ENCODE results near the gene SLC10A2. TPM values are rescaled to one million over a fixed set of nuclear protein-coding genes. Genes with fewer than 3 reads are reported as not detected.

Gene SLC10A2
- total RNA-seq, 2 donors from 2014 or later = not detected

DNA sequence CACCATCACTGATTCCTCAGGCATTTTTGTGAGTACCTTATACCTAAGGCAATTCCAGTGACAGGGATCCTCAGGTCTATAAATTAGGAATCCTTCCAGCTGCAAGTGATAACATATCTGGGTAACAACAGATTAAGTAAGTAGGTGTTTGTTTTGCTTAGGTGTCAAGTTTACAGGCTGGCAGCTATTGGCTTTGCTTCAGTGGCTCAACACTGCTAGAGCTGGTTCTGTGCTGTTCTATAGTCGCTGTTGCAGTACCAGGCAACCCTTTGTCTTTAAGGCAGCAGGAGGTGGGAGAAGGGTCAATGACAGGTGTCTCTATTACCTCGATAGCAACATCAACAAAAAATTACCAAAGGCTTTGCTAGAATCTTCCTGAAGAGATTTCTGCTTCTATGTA lies 27.0 kb downstream of the SLC10A2 start:
- Histone ChIP-seq H3K4me3 (no peak overlapping the region), H3K4me1 (no peaks in the 10 kb centered on the region), H3K36me3 (replicated peaks in 1 of 2; ENCODE audit: insufficient read depth in 1 of 2, low read depth in 2 of 2) (no peaks in the 10 kb centered on the region), H3K27me3 (no peaks in the 10 kb centered on the region), H3K27ac (no peak overlapping the region), H3K9me3 (no peaks in the 10 kb centered on the region)
- no peak for TF ChIP-seq POLR2A (IDR thresholded peaks at IDR 0.05)
- TF ChIP-seq, protein P1, sequence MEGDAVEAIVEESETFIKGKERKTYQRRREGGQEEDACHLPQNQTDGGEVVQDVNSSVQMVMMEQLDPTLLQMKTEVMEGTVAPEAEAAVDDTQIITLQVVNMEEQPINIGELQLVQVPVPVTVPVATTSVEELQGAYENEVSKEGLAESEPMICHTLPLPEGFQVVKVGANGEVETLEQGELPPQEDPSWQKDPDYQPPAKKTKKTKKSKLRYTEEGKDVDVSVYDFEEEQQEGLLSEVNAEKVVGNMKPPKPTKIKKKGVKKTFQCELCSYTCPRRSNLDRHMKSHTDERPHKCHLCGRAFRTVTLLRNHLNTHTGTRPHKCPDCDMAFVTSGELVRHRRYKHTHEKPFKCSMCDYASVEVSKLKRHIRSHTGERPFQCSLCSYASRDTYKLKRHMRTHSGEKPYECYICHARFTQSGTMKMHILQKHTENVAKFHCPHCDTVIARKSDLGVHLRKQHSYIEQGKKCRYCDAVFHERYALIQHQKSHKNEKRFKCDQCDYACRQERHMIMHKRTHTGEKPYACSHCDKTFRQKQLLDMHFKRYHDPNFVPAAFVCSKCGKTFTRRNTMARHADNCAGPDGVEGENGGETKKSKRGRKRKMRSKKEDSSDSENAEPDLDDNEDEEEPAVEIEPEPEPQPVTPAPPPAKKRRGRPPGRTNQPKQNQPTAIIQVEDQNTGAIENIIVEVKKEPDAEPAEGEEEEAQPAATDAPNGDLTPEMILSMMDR (IDR thresholded peaks at IDR 0.05) = no peak
- no peak for ATAC-seq
- 20 to 24% methylated on average over 2 of the region's 2 CpGs for WGBS, 2 donors
- intact Hi-C loops (cut with DNase I) = no loop called here
- no peak for DNase-seq

DNA sequence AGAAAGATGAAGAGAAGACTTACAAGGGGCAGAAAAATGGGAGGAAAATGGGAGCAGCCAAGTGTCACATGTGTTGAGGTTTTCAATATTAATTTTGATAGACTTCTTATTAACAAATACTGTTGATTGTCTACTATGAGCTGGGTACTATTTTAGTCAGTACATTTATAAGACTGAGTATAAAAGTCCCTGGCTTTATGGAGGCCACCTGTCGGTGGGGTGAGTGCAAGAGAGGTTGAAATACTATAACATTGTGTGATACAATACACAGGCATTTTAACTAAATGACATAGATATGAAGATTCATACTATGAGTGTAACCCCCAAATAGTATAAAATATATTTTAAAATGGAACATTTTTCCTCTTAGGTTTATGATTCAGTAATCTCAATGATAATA lies 29.9 kb downstream of the SLC10A2 start:
- no peak for TF ChIP-seq POLR2A (IDR thresholded peaks at IDR 0.05)
- TF ChIP-seq, protein P1 (IDR thresholded peaks at IDR 0.05) = no peak
- Histone ChIP-seq H3K4me1 (no peaks in the 10 kb centered on the region), H3K27me3 (no peaks in the 10 kb centered on the region), H3K27ac (no peak overlapping the region), H3K4me3 (no peak overlapping the region), H3K36me3 (replicated peaks in 1 of 2; ENCODE audit: insufficient read depth in 1 of 2, low read depth in 2 of 2) (no peaks in the 10 kb centered on the region), H3K9me3 (no peaks in the 10 kb centered on the region)
- 43 to 70% methylated on average over 1 of the region's 1 CpG for WGBS, 2 donors
- DNase-seq (no peak), ATAC-seq (no peak)
- intact Hi-C loops (cut with DNase I) = no loop called here

DNA sequence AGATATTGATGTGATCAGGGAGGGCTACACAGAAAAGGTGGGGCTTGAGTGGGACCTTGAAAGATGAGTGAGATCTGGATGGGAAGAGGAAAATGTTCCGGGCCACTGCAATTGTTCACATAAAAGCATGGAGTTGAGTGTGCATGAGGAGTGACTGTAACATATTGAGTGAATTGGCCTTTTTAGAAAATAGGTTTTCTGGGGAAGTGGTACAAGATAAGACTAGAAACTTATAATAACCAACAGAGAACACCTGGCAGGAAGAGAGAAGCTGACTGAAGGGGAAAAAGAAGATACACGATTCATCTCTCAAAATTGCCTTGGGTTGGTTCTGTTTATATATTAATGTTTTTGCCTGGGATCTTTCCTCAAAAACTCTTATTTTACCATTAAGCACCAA lies 32.2 kb downstream of the SLC10A2 start:
- ATAC-seq = no peak
- intact Hi-C loops (cut with DNase I) = no loop called here
- no peak overlapping the region for H3K27ac ChIP-seq
- TF ChIP-seq, protein P1 (IDR thresholded peaks at IDR 0.05) = no peak
- TF ChIP-seq POLR2A (IDR thresholded peaks at IDR 0.05) = no peak
- 51 to 64% methylated on average over 2 of the region's 2 CpGs for WGBS, 2 donors
- H3K4me1 ChIP-seq = no peaks in the 10 kb centered on the region
- H3K4me3 ChIP-seq = no peak overlapping the region
- H3K36me3 ChIP-seq (replicated peaks in 1 of 2; ENCODE audit: insufficient read depth in 1 of 2, low read depth in 2 of 2) = no peaks in the 10 kb centered on the region
- no peaks in the 10 kb centered on the region for H3K9me3 ChIP-seq
- no peak for DNase-seq
- H3K27me3 ChIP-seq = no peaks in the 10 kb centered on the region

DNA sequence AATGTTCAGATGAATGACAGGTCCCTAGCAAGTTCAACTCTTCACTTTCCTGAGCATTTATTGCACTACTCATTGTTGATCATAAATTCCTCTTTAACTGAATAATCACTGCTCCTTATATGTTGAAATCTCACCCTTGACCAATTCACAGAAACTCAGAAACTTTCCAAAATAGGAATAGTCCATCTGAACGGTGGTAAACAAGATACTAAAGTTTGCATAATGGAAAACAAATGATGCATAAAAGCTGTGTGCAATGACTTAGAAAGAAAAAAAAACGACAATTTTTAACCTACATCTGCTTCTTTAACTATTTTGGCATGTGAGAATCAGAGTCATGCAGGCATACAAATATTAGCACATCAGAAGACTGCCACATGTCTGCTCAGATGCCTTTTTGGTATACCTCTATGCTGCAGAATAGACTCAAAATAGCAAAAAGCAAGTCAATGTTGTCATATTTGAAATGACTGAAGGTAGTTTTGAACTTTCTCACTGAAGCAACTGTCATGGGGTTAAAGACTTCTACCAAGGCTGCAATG lies 34.8 kb downstream of the SLC10A2 start:
- H3K36me3 ChIP-seq (replicated peaks in 1 of 2; ENCODE audit: insufficient read depth in 1 of 2, low read depth in 2 of 2) = no peaks in the 10 kb centered on the region
- H3K4me3 ChIP-seq = no peak overlapping the region
- H3K4me1 ChIP-seq = no peaks in the 10 kb centered on the region
- WGBS, 2 donors = 34 to 38% methylated on average over 2 of the region's 2 CpGs
- intact Hi-C loops (cut with DNase I) = no loop called here
- no peaks in the 10 kb centered on the region for H3K27me3 ChIP-seq
- no peak for TF ChIP-seq POLR2A (IDR thresholded peaks at IDR 0.05)
- no peaks in the 10 kb centered on the region for H3K9me3 ChIP-seq
- H3K27ac ChIP-seq = no peak overlapping the region
- DNase-seq (no peak), ATAC-seq (no peak)

DNA sequence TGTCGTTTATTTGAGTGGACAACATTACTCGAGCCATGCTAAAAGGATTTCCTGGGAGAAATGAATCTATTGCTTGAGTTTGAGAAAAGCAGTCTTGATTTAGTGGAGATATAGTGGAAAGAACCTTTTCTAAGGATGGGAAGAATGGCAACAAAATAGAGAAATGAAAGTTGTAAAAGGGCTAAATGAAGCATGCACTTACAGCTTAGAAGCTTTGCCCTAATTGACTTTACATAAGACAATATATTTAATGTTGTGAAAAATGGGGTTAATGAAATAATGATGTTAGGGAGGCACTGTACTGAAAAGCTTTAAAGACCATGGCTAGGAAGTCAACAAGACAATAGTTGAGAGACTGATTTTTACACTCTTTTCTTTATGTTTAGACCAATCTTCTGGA lies 35.4 kb downstream of the SLC10A2 start:
- no peaks in the 10 kb centered on the region for H3K27me3 ChIP-seq
- H3K9me3 ChIP-seq = no peaks in the 10 kb centered on the region
- H3K27ac ChIP-seq = no peak overlapping the region
- no peak for ATAC-seq
- no peaks in the 10 kb centered on the region for H3K36me3 ChIP-seq (replicated peaks in 1 of 2; ENCODE audit: insufficient read depth in 1 of 2, low read depth in 2 of 2)
- 58 to 69% methylated on average over 2 of the region's 2 CpGs for WGBS, 2 donors
- no peak for TF ChIP-seq POLR2A (IDR thresholded peaks at IDR 0.05)
- TF ChIP-seq, protein P1 (IDR thresholded peaks at IDR 0.05) = no peak
- intact Hi-C loops (cut with DNase I) = no loop called here
- no peak overlapping the region for H3K4me3 ChIP-seq
- H3K4me1 ChIP-seq = no peaks in the 10 kb centered on the region
- no peak for DNase-seq

Measured in body of pancreas (tissue), 4 donors.